ENCODE data around the gene SYNGAP1.

SYNGAP1 gene

GRCh38 chr6:33450434-33450833, 30.6 kb downstream of the SYNGAP1 start:
- no peak overlapping the region for H3K4me3 ChIP-seq (ENCODE audit: low read depth, low read length)
- DNase-seq (ENCODE audit: low read depth), result peak; percentile 32
- no peak for TF ChIP-seq POLR2A (IDR thresholded peaks at IDR 0.05; ENCODE audit: extremely low read depth, insufficient read length)
- TF ChIP-seq MAX (IDR thresholded peaks at IDR 0.05; ENCODE audit: low read depth, low read length), result no peak
- no peak for TF ChIP-seq MYC (IDR thresholded peaks at IDR 0.05; ENCODE audit: low read depth, low read length)
- TF ChIP-seq, protein P1, sequence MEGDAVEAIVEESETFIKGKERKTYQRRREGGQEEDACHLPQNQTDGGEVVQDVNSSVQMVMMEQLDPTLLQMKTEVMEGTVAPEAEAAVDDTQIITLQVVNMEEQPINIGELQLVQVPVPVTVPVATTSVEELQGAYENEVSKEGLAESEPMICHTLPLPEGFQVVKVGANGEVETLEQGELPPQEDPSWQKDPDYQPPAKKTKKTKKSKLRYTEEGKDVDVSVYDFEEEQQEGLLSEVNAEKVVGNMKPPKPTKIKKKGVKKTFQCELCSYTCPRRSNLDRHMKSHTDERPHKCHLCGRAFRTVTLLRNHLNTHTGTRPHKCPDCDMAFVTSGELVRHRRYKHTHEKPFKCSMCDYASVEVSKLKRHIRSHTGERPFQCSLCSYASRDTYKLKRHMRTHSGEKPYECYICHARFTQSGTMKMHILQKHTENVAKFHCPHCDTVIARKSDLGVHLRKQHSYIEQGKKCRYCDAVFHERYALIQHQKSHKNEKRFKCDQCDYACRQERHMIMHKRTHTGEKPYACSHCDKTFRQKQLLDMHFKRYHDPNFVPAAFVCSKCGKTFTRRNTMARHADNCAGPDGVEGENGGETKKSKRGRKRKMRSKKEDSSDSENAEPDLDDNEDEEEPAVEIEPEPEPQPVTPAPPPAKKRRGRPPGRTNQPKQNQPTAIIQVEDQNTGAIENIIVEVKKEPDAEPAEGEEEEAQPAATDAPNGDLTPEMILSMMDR (IDR thresholded peaks at IDR 0.05; ENCODE audit: low read depth, low read length), result no peak

GRCh38 chr6:33451606-33452005, 31.7 kb downstream of the SYNGAP1 start:
- TF ChIP-seq MYC (IDR thresholded peaks at IDR 0.05; ENCODE audit: low read depth, low read length), result no peak
- TF ChIP-seq, protein P1 (IDR thresholded peaks at IDR 0.05; ENCODE audit: low read depth, low read length), result no peak
- TF ChIP-seq POLR2A (IDR thresholded peaks at IDR 0.05; ENCODE audit: extremely low read depth, insufficient read length), result no peak
- TF ChIP-seq MAX (IDR thresholded peaks at IDR 0.05; ENCODE audit: low read depth, low read length), result no peak
- no peak for DNase-seq (ENCODE audit: low read depth)
- no peak overlapping the region for H3K4me3 ChIP-seq (ENCODE audit: low read depth, low read length)

DNA sequence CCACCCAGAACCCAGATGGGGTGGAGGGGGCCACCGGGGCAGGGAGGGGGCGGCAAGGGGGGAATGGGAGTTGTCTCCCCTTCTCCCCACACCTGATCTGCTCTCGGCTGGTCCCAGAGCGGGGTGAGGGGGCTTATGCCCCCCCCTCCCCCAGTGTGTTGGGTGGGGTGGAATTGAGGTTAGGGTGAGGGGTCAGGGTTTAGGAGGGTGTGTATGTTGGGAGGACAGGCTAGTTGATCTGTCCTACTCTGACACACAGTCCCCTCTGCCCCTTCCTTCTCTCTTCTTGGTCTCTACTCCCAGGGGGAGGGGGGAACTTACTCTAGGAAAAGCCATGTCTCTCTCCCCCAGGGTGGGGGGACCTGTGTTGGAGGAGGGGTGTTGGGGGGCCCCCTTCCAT, 32.6 kb downstream of the SYNGAP1 start:
- TF ChIP-seq POLR2A (IDR thresholded peaks at IDR 0.05; ENCODE audit: extremely low read depth, insufficient read length), result no peak
- TF ChIP-seq, protein P1 (IDR thresholded peaks at IDR 0.05; ENCODE audit: low read depth, low read length), result no peak
- H3K4me3 ChIP-seq (ENCODE audit: low read depth, low read length), result no peak overlapping the region
- DNase-seq (ENCODE audit: low read depth), result no peak

DNA sequence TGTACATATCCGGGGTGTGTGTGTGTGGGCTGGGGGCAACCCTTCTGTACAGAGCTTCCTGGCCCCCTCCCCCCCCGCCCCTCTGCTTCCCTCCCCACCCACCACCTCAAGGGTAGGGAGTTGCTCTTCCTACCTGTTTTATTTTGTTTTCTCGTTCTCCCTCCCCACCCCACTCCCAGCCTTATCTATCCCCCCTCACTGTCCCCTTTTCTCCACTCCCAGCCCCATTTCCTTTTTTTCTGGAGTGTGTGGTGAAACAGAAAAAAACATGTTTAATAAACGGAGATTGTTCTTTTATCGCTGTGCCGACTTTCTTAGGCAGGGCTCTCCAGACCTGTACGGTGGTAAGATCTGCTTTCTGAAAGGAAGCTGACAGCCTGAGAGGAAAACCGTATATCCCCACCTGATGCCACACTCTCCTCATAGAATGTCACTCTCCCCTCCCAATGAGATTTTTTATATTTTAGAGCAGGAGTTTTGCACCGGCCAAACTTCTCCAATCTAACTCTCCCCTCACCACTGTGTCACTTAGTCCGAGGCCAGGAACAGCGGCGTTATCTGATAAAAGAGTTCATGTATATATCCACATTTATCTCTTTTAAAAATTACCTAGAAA, 33.6 kb downstream of the SYNGAP1 start:
- no peak for TF ChIP-seq POLR2A (IDR thresholded peaks at IDR 0.05; ENCODE audit: extremely low read depth, insufficient read length)
- TF ChIP-seq, protein P1 (IDR thresholded peaks at IDR 0.05; ENCODE audit: low read depth, low read length), result no peak
- no peak for TF ChIP-seq MYC (IDR thresholded peaks at IDR 0.05; ENCODE audit: low read depth, low read length)
- no peak for TF ChIP-seq MAX (IDR thresholded peaks at IDR 0.05; ENCODE audit: low read depth, low read length)
- DNase-seq (ENCODE audit: low read depth), result peak; percentile 38
- peak overlapping the region; percentile 91 for H3K4me3 ChIP-seq (ENCODE audit: low read depth, low read length)

GRCh38 chr6:33454009-33454946, 34.4 kb downstream of the SYNGAP1 start, which contains the start of gene ZBTB9:
Gene ZBTB9 (plus strand): TSS chr6:33454576. CDS start chr6:33455101, 525 bp downstream.
- TF ChIP-seq POLR2A (IDR thresholded peaks at IDR 0.05; ENCODE audit: extremely low read depth, insufficient read length), result peak; percentile 86
- TF ChIP-seq, protein P1 (IDR thresholded peaks at IDR 0.05; ENCODE audit: low read depth, low read length), result no peak
- TF ChIP-seq MAX (IDR thresholded peaks at IDR 0.05; ENCODE audit: low read depth, low read length), result peak; percentile 89
- peak; percentile 63; the same call in 1 of the 2 replicates for TF ChIP-seq MYC (IDR thresholded peaks at IDR 0.05; ENCODE audit: low read depth, low read length)
- peak; percentile 98 for DNase-seq (ENCODE audit: low read depth)
- H3K4me3 ChIP-seq (ENCODE audit: low read depth, low read length), result peak within 1 kb of the TSS; percentile 91

Data from NB4 (cell line).